Measurements from ENCODE around the gene PHTF2. TPM values are rescaled to one million over a fixed set of nuclear protein-coding genes. Genes with fewer than 3 reads are reported as not detected.

Gene PHTF2
- polyA plus RNA-seq, 3 donors = 10.1 to 34.3 (median 10.3) TPM

- no CpG with 5 or more reads among the region's 3 CpGs for WGBS (ENCODE audit: insufficient coverage)
- Histone ChIP-seq H3K4me2 (replicated peaks; ENCODE audit: extremely low read depth, low read length, poor library complexity, severe bottlenecking) (peak overlapping the region; percentile 86), H3K36me3 (replicated peaks in 1 of 2; ENCODE audit: control insufficient read depth in 1 of 2, insufficient read depth in 2 of 2, low read length in 2 of 2) (peaks cover 0 to 10% of the 10 kb centered on the region in 2 donors), H4K20me1 (ENCODE audit: insufficient read depth, low read length) (peaks cover 36% of the 10 kb centered on the region), H3K79me2 (ENCODE audit: insufficient read depth, low read length) (peaks cover 87% of the 10 kb centered on the region), H3K4me1 (ENCODE audit: control insufficient read depth in 1 of 2, insufficient read depth in 2 of 2, low read length in 2 of 2) (peaks cover 28 to 50% of the 10 kb centered on the region in 2 donors), H3K27ac (ENCODE audit: low read depth in 1 of 2, low read length in 2 of 2) (no peak overlapping the region), H3K9ac (ENCODE audit: insufficient read depth, low read length, poor library complexity, severe bottlenecking) (no peak overlapping the region), H3K4me3 (replicated peaks in 1 of 3; ENCODE audit: low read depth in 2 of 3, low read length in 3 of 3) (peak overlapping the region in 1 of 3 experiments; percentile 97), H3K9me3 (replicated peaks in 1 of 2; ENCODE audit: control insufficient read depth in 1 of 2, insufficient read depth in 1 of 2, low read length in 2 of 2) (no peaks in the 10 kb centered on the region), H2AFZ (ENCODE audit: insufficient read depth, low read depth, low read length, poor library complexity, severe bottlenecking) (no peak overlapping the region), H3K27me3 (ENCODE audit: control insufficient read depth in 2 of 2, insufficient read depth in 2 of 2, low read length in 2 of 2) (no peaks in the 10 kb centered on the region)
- H3K9me3 Mint-ChIP-seq = peaks cover 0 to under 1% (median 0%) of the 10 kb centered on the region in 7 donors
- no peaks in the 10 kb centered on the region for H3K27me3 Mint-ChIP-seq (ENCODE audit: low read depth in 3 of 3)
- H3K27ac Mint-ChIP-seq = peak overlapping the region in 1 of 7 donors; percentile 17
- peaks cover 53% of the 10 kb centered on the region for H3K4me1 Mint-ChIP-seq
- intact Hi-C loops (cut with micrococcal nuclease) = loop anchor here in 1 of 2 donors (5.0 kb wide), 1 partner anchor 99 kb away; the partner anchor contains the start of gene RSBN1L
- DNase-seq = no peak
- H3K4me3 Mint-ChIP-seq = peak overlapping the region in 1 of 2 donors; percentile 52
- H3K36me3 Mint-ChIP-seq = peaks cover 6 to 21% of the 10 kb centered on the region in 2 donors
- TF ChIP-seq, protein P1, sequence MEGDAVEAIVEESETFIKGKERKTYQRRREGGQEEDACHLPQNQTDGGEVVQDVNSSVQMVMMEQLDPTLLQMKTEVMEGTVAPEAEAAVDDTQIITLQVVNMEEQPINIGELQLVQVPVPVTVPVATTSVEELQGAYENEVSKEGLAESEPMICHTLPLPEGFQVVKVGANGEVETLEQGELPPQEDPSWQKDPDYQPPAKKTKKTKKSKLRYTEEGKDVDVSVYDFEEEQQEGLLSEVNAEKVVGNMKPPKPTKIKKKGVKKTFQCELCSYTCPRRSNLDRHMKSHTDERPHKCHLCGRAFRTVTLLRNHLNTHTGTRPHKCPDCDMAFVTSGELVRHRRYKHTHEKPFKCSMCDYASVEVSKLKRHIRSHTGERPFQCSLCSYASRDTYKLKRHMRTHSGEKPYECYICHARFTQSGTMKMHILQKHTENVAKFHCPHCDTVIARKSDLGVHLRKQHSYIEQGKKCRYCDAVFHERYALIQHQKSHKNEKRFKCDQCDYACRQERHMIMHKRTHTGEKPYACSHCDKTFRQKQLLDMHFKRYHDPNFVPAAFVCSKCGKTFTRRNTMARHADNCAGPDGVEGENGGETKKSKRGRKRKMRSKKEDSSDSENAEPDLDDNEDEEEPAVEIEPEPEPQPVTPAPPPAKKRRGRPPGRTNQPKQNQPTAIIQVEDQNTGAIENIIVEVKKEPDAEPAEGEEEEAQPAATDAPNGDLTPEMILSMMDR (IDR thresholded peaks at IDR 0.05) = no peak
Observed at GRCh38 chr7:77796109-77796508, 2.5 kb upstream of the PHTF2 start.

GRCh38 chr7:77796960-77797359 is 1.6 kb upstream of the PHTF2 start:
- no peaks in the 10 kb centered on the region for H3K27me3 Mint-ChIP-seq (ENCODE audit: low read depth in 3 of 3)
- peaks cover 6 to 23% of the 10 kb centered on the region in 2 donors for H3K36me3 Mint-ChIP-seq
- intact Hi-C loops (cut with micrococcal nuclease) = loop anchor here in 1 of 2 donors (5.0 kb wide), 1 partner anchor 100 kb away; the partner anchor contains the start of gene RSBN1L
- no CpG with 5 or more reads among the region's 5 CpGs for WGBS (ENCODE audit: insufficient coverage)
- peak overlapping the region; percentile 86 for H3K4me2 ChIP-seq (replicated peaks; ENCODE audit: extremely low read depth, low read length, poor library complexity, severe bottlenecking)
- H3K9me3 Mint-ChIP-seq = peaks cover 0 to 3% (median 0%) of the 10 kb centered on the region in 7 donors
- H3K36me3 ChIP-seq (replicated peaks in 1 of 2; ENCODE audit: control insufficient read depth in 1 of 2, insufficient read depth in 2 of 2, low read length in 2 of 2) = peaks cover 0 to 5% of the 10 kb centered on the region in 2 donors
- no peaks in the 10 kb centered on the region for H3K27me3 ChIP-seq (ENCODE audit: control insufficient read depth in 2 of 2, insufficient read depth in 2 of 2, low read length in 2 of 2)
- H3K4me3 ChIP-seq (replicated peaks in 1 of 3; ENCODE audit: low read depth in 2 of 3, low read length in 3 of 3) = peak overlapping the region; percentile 84 to 97 (median 91)
- peaks cover 96% of the 10 kb centered on the region for H3K79me2 ChIP-seq (ENCODE audit: insufficient read depth, low read length)
- peak overlapping the region; percentile 84 for H3K9ac ChIP-seq (ENCODE audit: insufficient read depth, low read length, poor library complexity, severe bottlenecking)
- peaks cover 36% of the 10 kb centered on the region for H4K20me1 ChIP-seq (ENCODE audit: insufficient read depth, low read length)
- peak overlapping the region; percentile 97 to 98 for H3K4me3 Mint-ChIP-seq
- peaks cover 28 to 47% of the 10 kb centered on the region in 2 donors for H3K4me1 ChIP-seq (ENCODE audit: control insufficient read depth in 1 of 2, insufficient read depth in 2 of 2, low read length in 2 of 2)
- H3K4me1 Mint-ChIP-seq = peaks cover 54% of the 10 kb centered on the region
- no peak for DNase-seq
- no peaks in the 10 kb centered on the region for H3K9me3 ChIP-seq (replicated peaks in 1 of 2; ENCODE audit: control insufficient read depth in 1 of 2, insufficient read depth in 1 of 2, low read length in 2 of 2)
- H3K27ac Mint-ChIP-seq = peak overlapping the region in 4 of 7 donors; percentile 89 to 98 (median 95)
- TF ChIP-seq, protein P1 (IDR thresholded peaks at IDR 0.05) = no peak
- H2AFZ ChIP-seq (ENCODE audit: insufficient read depth, low read depth, low read length, poor library complexity, severe bottlenecking) = peak overlapping the region; percentile 97
- peak overlapping the region in 1 of 2 donors; percentile 92 for H3K27ac ChIP-seq (ENCODE audit: low read depth in 1 of 2, low read length in 2 of 2)

Data from CD14-positive monocyte (primary cell).